Stimulated activated CD8-positive, alpha-beta memory T cell treated with anti-CD3 and anti-CD28 coated beads, Interleukin-7, amount 100 ng/mL, for 1 hour (primary cell): ENCODE results near the gene BCL2A1.
"Not testable (repeated sequence)": the region's sequence is repeated elsewhere in the genome, so short reads cannot be mapped to it uniquely, and the experiment has no call there.

Source experiments
- DNase-seq, 2 donors: peaks; one replicate each; pipeline ENCODE4 v3.0.0-alpha.2; 2020; ENCODE audit warnings: low read depth in 2 of 2

The BCL2A1 gene

GRCh38 chr15:79970624-79971434, at the start of gene BCL2A1:
Gene BCL2A1, minus strand, starts transcription at chr15:79971196. Its CDS starts 77 bp downstream, at chr15:79971119.
- DNase-seq: peak; percentile 28 to 29

GRCh38 chr15:80020731-80021130, 49.7 kb upstream of the BCL2A1 start:
- no peak for DNase-seq

- not testable (repeated sequence) for DNase-seq
Observed at GRCh38 chr15:80020149-80020548, 49.2 kb upstream of the BCL2A1 start.

- DNase-seq: no peak
Observed at GRCh38 chr15:80019168-80019745, 48.3 kb upstream of the BCL2A1 start.

GRCh38 chr15:80017139-80017538, 46.1 kb upstream of the BCL2A1 start:
- DNase-seq: not testable (repeated sequence)

GRCh38 chr15:80016506-80016905, 45.5 kb upstream of the BCL2A1 start:
- not testable (repeated sequence) for DNase-seq

- no peak for DNase-seq
Observed at GRCh38 chr15:80015156-80015555, 44.2 kb upstream of the BCL2A1 start.

- not testable (repeated sequence) for DNase-seq
Observed at GRCh38 chr15:80014186-80014585, 43.2 kb upstream of the BCL2A1 start.

GRCh38 chr15:80012060-80012726, 41.2 kb upstream of the BCL2A1 start:
- no peak for DNase-seq

GRCh38 chr15:80011596-80011995, 40.6 kb upstream of the BCL2A1 start:
- DNase-seq: no peak

- DNase-seq: not testable (repeated sequence)
Observed at GRCh38 chr15:80011041-80011523, 40.1 kb upstream of the BCL2A1 start.

- DNase-seq: no peak
Observed at GRCh38 chr15:80010131-80010673, 39.2 kb upstream of the BCL2A1 start.

- no peak for DNase-seq
Observed at GRCh38 chr15:80007532-80007931, 36.5 kb upstream of the BCL2A1 start.

- no peak for DNase-seq
Observed at GRCh38 chr15:80006946-80007345, 36.0 kb upstream of the BCL2A1 start.

GRCh38 chr15:80003934-80004472, 33.0 kb upstream of the BCL2A1 start:
- DNase-seq: no peak

- DNase-seq: no peak
Observed at GRCh38 chr15:80003171-80003570, 32.2 kb upstream of the BCL2A1 start.

GRCh38 chr15:80002267-80002666, 31.3 kb upstream of the BCL2A1 start:
- DNase-seq: no peak

- DNase-seq: no peak
Observed at GRCh38 chr15:79994615-79995014, 23.6 kb upstream of the BCL2A1 start.

- DNase-seq: no peak
Observed at GRCh38 chr15:79991826-79992225, 20.8 kb upstream of the BCL2A1 start.

- DNase-seq: no peak
Observed at GRCh38 chr15:79990997-79991334, 20.0 kb upstream of the BCL2A1 start.

GRCh38 chr15:79990280-79990996, 19.4 kb upstream of the BCL2A1 start:
- no peak for DNase-seq
